T-helper 9 cell (primary cell): ENCODE data around the gene ASIC2.

Experiments
- DNase-seq: peaks from one replicate; pipeline ENCODE4 v3.0.0-alpha.2; 2020

ASIC2 gene

DNA sequence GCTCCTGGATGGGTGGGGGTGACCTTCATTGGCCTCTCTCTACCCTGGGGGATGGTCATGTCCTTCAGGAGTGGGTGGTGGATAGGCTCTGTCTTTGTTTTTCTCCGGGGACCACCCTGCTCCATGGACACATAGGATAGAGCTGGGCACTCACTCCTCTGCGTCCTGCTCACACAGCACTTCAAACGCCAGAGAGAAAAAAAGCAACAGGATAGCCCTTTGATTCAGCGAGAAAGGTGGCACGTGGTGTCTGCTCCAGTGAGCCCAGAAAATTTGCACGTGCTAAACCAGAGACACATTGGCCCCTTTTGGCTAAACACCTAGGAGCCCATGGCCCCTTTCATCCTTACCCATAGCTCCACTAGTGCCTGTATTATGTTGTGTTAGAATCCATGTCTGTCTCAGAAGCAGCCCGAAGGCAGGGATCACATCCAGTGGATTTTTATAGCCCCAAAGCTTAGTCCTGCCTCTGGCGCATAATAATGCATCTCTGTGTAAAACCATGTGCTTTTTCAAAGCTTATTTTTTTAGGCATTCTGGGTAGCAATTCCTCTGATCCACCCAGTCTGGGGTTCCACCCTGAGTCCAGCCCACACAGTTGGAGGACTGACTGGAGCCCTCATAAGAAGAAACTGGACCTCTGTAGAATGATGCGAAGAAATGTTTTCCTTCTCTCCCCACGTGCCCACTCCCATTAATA lies 90.1 kb downstream of the ASIC2 start:
- no peak for DNase-seq

DNA sequence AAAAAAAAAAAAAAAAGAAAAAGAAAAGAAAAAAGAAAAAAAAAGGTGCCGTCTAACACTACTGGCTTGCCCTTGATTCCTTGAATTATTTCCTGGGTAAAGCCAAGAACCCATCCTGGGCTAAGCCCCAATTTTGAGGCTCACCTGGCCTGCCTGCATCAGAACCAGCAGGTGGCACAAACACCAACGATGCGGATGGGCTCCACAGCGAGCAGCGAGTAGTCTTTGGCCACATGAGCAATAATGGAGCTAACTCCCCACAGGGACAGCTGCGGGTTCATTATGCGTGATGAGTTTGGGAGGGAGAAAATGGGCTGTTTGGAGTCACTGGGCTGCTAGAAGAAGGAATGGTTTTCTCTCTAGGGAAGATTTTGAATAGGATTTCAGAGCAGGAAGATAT lies 91.1 kb downstream of the ASIC2 start:
- no peak for DNase-seq

DNA sequence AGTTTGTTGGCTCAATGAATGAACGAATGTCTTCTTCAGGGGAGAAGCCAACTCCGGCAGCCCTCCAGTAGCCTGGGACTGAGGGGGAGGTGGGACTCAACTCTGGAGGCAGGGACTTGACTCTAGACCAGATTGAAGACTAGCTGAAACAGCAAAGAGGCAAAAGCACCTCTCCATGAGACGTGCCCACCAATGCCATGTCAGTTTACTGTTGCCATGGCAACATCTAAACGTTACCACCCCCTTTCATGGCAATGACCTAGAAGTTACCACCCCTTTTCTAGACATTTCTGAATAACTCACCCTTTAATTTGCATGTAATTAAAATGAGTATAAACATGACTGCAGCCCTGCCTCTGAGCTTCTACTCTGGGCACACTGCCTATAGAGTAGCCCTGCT lies 91.8 kb downstream of the ASIC2 start:
- no peak for DNase-seq

DNA sequence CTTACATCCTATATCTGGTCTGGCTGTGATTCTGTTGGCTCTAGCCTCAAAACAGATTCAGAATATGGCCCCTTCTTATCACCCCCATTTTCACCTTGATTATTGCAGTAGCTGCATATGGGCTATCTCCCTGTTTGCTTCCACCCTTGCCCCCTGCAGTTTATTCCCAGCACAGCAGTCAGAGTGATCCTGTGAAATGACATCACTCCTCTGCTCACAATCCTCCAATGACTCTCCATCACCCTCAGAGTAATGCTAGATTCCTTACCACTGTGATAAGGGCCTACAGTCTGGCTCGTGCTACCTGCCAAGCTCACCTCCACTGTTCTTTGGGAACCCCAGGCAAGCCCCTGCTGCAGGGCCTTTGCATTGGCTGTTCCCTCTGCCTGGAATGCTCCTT lies 92.5 kb downstream of the ASIC2 start:
- DNase-seq: no peak

DNA sequence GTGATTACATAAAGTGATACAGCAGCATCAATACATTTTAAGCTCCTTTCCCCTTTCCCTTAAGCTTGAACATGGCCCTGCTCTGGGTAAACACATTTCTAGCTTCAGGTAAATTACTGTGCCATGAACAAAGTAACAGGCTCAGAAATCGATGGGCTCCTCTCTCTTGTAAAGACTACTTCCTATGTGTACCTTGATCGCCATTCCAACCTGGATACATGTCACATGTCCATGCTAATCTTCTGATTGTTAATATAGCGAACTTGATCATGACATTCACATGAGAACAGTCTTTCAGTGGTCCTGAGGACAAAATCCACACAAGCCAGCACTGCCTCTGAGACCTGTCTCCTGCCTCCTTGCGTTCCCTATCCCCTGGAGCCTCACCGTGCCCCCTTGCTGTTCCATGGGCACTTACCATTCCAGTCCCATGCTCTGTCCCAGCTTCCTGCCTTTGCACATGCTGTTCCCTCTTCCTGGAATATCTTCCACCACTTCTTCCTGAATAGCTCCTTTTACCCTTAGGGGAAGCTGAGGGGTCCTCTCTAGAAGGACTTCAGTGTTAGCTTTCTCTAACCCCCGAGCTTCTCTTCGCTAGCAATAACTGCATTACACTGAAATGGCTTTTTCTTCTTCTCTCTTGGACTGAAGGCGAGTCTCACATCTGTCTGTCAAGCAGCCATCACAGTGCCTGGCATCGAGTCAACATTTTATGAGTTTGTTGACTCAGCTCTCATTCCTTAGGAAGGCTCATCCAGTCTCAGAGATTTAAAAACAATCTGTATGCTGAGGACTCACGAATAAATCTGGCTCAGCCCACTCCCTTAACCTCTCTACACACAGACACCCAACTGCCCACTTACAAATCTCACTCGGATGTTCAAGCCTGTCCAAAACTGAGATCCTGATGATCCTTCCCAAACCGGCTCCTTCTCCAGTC lies 93.3 kb downstream of the ASIC2 start:
- no peak for DNase-seq

DNA sequence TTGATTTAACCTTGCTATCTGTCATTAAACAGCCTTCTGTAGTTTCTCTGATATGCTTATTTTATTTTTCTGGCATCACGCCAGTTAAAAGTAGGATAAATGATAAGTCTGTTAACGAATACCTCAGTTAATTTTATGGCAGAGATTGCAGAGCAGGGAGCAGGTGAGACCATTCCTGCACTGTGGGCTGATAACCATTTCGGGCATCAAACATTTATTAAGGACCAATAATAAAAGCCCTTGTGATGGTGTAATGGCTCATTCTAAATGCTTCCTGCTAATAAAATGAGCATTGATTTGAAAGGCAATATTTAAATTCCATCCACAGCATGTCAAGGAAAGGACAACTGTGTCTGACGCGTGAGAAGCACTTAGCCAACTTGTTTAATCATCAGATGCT lies 94.1 kb downstream of the ASIC2 start:
- no peak for DNase-seq

DNA sequence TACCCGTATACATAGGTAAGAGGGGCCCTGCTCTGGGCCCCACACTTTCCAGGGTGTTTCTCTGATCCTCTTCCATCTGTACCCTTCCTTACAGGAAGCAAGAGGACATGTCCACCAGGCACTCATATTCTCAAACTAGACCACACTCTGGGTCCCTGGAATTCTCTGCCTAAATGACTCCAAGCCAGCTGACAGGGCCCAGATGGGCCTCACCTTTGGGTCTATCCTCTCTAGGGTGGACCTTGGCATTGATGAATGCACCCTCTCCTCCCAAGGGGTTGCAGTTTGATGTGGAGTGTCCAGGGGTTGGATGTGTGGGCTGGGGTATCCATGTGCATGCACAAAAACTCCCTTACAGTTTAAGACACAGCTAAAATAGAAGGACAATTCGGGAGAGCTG lies 95.8 kb downstream of the ASIC2 start:
- DNase-seq: no peak

DNA sequence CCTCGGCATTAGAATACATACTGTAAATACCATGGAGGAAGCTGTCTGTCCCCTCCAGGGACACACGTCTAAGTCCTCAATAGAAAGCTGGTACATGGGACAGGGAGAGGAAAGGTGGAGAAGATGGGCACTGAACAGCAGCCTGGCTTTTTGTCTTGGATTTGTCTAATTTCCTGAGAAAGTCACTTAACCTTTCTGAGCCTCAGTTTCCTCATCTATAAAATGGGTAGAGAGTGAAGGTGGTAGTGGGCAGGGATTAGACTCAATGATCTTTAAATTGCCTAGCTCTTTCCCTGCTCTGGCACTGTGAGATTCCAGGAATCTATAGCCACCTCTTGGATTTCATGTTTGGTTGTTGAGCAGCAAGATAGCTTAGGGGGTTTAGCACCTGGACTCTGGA lies 96.2 kb downstream of the ASIC2 start:
- no peak for DNase-seq

DNA sequence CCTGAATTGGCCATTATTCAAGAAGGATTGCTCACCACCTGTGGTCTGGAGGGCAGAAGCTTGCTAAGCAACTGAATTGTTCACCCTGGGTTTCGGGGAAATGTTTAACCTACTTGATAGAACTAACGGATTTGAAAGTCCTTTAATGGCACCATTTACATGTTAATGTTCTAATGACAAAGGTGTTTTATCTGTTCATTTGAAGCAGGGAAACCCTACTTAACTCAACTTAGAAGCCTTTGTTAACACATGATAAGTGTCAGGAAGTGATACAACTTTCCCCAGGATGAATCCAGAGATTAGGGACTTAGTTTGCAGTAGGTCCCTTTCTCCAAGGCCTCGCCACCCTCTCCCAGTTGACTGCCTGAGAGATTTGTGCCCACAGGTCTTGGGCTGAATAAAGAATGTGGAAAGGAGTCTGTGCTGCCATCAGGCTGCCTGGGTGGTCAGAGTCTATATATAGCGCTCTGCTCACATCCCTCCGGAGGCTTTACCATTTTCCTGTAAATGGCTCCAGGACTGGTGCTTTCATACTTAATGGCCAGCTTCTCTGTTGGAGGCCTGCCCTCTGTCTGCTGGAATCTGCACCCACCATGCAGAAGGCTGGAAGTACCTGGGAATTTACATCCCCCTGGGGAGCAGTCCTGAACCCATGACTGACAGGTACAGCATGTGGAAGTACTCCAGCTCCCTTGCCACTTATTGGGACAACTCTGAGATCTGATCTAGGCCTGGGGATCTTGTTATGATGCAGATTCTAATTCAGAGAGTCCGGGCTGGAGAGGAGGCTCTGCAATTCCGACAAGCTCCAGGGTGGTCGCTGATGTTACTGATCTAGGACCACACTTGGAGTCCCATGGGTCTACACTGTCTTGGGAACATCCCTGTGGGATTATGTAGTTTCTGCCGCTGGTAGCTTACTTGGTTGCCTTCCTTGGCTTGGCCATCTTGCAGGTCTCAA lies 99.9 kb downstream of the ASIC2 start:
- no peak for DNase-seq

DNA sequence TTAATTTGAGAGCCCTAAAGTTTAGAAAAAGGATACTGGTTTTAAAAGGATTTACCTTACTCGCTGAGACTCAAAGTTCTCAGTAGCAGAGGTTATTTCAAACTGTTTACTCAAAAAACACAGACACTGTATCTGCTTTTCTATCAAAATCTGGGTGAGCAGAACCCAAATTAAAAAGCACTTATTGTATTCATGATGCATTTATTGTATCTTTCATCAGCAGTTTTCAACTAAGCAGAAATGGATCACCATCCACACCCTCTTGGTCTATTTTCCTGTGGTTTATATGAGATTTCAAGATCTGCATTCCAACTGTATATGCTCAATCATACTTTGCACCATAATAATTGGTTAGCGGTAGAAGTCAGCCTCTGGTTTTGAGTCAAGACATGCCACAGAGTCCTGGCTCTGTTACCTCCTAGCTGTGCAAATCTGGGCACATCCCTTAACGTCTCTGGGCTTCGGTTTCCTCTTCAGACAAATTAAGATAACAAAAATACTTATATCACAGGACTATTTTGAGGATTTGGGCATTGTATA lies 109.5 kb downstream of the ASIC2 start:
- DNase-seq: no peak

DNA sequence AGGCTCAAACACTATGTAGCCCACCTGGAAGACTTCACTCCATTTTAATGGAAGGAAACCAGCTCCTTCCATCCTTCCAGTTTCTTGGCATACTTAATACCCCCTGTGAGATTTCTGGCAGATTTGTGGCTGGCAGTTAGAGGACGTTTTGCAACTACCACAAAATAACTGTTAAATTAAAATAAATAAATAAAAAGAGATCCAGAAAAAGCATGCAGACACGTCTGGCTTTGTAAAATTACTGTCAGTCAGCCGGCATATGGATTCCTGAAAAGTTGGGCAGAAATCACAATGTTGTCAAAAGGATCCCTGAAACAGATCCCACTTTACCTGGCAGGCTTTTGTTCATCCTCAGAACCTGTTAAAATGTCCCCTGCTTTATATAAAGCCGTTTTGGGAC lies 113.9 kb downstream of the ASIC2 start:
- no peak for DNase-seq

DNA sequence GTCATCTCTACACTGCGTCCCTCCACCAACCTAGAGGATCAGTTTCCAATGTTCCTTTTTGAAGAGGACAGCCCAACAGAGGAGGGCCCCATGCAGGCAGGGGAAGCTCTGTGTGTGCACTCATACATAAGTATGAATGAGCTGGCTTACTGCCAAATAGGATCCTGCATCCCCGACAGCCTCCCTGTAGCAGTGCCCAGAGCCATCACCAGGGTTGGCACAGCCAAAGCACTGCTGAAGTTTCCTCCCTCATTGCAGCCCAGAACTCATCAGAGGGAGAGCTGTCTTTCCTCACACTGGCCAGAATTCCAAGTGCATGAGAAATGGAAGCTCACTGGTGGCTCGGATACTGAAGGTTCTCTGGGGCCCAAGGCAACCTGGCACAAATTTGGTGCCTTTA lies 114.4 kb downstream of the ASIC2 start:
- no peak for DNase-seq

DNA sequence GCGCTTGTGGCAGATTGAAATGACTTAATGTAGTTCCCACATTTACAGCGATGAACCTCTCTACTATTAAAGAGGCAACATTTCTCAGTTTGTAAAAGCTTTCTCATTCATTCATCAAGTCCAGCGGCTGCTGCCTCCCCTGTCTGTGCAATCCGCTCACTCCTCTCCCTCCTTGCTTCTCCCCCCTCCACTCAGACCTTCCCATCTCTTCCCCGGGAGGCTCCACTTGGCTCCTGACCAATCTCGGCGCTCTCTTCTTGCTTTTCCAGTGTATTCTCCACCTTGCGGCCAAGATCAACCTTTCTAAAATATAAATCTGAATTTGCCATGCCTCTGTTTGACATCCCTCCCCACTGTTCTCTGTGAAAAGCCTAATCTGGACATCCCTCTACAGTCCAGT lies 117.5 kb downstream of the ASIC2 start:
- DNase-seq: no peak

DNA sequence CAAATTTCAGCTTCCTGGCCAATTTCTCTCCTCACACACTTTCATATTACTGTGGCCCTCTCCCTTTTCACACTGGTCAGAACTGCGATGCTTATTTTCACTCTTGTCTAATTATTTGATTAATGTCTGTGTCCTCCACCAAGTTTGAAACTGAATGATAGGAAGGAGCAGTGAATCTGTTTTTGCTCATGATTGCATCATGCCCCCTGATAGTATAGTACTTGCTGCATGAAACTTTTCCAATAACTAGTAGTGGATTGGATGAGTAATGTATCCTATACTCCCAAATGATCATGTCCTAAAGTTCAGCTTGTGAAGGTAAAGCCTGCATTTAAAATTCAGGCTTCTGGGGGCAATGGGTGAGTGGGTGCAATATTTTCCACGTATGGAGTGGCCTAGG lies 121.2 kb downstream of the ASIC2 start:
- no peak for DNase-seq

DNA sequence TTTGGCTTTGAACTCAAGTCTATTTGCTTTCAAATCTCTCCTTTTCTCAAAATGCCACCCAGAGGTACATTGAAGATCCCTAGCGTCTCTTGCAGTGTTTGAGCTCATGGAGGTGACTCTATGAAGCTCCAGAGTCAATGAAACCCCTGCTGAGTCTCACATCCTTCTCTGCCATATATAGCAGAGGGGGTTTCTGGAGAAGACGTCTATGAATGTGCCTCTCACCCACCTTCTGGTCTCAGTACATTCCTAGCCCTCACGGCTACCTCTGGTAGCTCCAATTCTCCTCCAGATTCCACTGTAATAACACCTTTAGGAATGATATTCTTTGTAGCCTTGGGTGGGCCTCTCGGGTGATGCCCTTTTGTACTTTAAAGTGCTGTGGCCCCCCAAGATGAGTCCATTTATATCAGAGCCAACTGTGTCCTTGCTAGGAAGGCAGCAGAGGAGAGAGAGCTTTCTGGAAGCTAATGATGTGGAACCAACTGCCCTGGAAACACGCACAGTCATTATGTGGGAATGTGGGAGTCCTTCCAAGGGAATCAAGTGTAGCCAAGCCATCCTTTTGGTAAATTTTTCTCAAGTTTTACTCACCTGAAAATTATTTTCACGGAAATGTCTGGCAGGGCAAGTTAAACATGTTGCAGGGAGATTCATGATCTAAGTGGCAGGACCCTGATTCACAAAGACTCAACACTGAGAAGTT lies 123.4 kb downstream of the ASIC2 start:
- no peak for DNase-seq

DNA sequence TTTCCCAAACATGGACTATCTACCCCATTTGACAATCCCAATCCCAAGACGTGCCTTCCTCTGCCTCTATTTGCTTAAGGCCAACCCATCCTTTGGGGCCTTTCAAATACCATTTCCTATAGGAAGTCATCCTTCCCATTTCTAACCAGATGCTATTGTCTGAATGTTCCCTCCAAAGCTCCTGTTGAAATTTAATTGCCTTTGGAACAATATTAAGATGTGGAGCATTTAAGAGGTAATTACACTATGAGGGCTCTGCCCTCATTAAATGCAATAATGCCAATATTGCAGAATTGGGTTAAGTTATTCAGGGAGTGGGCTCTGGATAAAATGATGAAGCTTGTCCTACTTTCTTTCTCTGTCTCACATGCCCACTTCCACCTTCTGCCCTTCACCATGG lies 125.4 kb downstream of the ASIC2 start:
- DNase-seq: no peak

DNA sequence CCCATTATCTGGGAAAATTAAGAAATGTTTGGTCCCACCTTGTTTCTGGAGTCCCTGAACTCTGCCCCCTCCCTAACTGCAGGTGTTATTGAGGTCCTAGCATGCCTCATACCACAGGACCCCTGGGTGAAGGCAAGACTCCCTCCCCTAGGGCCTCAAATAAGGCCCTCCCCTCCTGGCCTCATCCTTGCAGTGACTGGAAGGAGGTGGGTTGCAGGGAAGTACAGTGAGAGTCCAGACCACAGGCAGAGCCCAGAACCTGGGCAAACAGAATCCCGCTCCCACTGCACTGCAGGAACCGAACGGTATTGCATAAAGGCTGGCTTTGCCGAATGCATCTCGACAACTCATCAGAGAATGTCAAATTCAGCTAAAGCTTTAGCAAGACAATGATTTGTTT lies 126.6 kb downstream of the ASIC2 start:
- DNase-seq: no peak

DNA sequence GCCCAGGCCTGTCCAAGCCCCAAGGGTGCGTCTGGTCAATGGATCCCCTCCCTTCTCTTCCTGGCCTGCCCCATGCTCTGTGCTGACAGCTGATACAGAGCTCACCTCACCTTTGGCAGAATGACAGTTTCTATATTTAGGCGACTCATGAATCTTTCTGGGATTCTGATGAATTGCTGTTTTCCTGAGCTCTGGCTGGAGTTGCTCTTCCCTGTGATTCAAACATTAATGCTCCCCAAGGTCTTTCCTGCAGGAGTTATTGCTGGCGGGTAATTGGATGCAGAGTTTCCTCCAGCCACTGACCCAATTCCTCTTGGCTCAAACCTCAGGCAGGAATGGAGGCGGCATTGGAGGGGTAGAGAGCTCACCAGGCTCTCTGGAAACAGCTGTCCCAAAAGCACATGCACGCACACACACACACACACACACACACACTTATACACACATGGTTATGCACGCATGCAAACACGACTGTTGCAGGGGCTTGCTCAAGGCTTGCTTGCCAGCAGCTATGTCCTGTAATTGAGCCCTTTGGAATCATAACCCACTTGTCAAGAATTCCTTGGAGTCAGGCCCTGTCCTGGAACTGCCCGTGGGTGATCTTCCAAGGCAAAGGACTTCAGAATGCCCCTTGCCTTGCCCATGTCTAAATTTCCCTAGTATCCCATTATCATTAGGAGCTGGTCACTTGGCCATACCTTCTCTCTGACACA lies 128.8 kb downstream of the ASIC2 start:
- DNase-seq: no peak

DNA sequence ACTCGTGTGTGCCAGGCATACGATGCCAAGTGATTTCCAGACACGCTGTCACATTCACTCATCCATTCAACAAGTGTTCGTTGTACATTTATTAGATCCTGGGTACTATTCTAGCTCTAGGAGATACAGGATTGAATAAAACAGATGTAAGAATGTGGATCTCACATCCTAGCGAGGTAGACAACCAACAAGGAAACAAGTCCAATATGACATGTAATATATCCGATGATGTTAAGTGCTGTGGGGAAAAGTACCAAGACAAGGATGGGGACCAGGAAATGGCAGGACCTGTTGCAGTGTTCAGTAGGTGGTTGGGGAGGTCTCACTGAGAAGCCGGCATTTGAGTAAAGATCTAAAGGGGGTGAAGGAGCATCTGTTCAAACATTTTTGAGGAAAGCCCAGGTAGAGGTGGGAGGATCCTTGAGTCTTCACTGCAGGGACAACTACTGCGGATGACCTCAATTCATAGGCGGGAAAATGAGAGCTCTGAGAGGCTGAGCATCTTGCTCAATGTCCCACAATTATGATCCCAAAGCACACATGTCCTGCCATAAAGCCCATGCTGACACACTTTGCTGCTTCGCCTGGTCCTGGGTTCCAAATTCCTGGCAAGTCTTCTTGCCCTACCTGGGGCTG lies 129.4 kb downstream of the ASIC2 start:
- DNase-seq: no peak

DNA sequence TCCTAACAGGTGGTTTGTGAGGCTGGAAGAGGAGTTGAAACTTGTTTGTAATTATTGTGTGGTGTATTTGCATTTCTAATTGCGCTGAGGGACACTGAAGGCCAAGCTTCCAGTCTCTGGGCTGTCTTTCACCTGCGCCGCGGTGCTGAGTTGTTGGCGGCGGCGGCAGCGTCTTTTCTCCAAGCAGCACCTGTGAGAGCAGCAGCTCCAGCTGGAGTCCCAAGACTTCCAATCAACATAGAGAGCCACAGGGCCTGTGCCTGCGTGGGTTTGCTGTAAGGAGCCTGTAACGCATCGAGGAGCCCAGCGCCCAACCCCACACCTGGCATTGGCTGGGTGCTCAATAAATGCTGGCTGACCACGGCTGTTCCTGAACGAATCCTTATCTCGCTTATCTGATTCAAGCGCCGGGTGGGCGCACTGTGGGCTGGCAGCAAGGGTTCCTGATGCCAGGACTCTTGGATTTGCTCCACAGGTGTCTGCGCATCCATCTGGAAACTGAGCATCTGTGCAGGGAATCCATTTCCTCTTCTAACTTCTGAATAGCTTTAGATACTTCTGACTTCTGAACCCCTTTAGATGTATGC lies 138.1 kb downstream of the ASIC2 start:
- no peak for DNase-seq

DNA sequence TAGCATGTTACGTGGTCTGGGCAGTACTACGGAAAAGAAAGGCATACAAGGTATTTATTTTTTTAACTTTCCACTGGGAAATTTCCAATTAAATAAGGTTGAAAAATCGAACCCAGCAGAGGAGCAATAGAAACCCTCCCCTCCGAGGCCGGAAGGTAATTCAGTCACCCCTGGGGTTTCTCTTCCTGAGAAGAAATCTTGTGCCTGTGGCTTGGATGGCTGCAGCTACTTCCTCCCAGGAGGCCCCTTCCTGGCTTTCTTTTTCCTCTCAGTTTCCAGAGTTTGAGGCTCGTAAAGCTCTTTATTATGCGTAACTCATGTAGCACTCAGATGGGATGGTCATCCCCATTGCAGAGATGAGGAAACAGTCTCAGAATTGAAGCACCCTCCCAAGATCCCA lies 140.3 kb downstream of the ASIC2 start:
- DNase-seq: no peak
